Astrocyte of the cerebellum (primary cell): Measurements from ENCODE around the gene YIPF2.

ENCODE experiments used
- DNase-seq: peaks from one replicate; pipeline ENCODE4 v3.0.0-alpha.2; 2011; ENCODE audit warnings: low read depth
- H3K4me3 ChIP-seq: 2 replicates; pipeline ENCODE4 v1.5.1; 2011; ENCODE audit warnings: mild to moderate bottlenecking, low read depth, low read length, moderate library complexity
- in situ Hi-C: cut with HindIII; loops from 2 replicates; pipeline ENCODE4 v1.10.0; 2017; ENCODE audit warnings: low sequenced_read_pairs
- TF ChIP-seq, protein P1 (sequence below): IDR thresholded peaks from 2 replicates; pipeline ENCODE4 v1.5.1; 2012; ENCODE audit warnings: low read length, low read depth, moderate library complexity, mild to moderate bottlenecking; ENCODE audit errors: missing control alignments

Gene YIPF2

GRCh38 chr19:10918359-10918758 is 10.1 kb downstream of the YIPF2 start:
- no peak for DNase-seq
- in situ Hi-C loops: loop anchor here (10.0 kb wide), 1 partner anchor 126 kb away; no protein-coding TSS in a partner anchor
- no peak overlapping the region for H3K4me3 ChIP-seq
- TF ChIP-seq, protein P1, sequence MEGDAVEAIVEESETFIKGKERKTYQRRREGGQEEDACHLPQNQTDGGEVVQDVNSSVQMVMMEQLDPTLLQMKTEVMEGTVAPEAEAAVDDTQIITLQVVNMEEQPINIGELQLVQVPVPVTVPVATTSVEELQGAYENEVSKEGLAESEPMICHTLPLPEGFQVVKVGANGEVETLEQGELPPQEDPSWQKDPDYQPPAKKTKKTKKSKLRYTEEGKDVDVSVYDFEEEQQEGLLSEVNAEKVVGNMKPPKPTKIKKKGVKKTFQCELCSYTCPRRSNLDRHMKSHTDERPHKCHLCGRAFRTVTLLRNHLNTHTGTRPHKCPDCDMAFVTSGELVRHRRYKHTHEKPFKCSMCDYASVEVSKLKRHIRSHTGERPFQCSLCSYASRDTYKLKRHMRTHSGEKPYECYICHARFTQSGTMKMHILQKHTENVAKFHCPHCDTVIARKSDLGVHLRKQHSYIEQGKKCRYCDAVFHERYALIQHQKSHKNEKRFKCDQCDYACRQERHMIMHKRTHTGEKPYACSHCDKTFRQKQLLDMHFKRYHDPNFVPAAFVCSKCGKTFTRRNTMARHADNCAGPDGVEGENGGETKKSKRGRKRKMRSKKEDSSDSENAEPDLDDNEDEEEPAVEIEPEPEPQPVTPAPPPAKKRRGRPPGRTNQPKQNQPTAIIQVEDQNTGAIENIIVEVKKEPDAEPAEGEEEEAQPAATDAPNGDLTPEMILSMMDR: no peak

GRCh38 chr19:10916602-10917001 is 11.8 kb downstream of the YIPF2 start:
- in situ Hi-C loops: loop anchor here (10.0 kb wide), 1 partner anchor 128 kb away; no protein-coding TSS in a partner anchor
- H3K4me3 ChIP-seq: no peak overlapping the region
- no peak for DNase-seq
- TF ChIP-seq, protein P1: no peak

DNA sequence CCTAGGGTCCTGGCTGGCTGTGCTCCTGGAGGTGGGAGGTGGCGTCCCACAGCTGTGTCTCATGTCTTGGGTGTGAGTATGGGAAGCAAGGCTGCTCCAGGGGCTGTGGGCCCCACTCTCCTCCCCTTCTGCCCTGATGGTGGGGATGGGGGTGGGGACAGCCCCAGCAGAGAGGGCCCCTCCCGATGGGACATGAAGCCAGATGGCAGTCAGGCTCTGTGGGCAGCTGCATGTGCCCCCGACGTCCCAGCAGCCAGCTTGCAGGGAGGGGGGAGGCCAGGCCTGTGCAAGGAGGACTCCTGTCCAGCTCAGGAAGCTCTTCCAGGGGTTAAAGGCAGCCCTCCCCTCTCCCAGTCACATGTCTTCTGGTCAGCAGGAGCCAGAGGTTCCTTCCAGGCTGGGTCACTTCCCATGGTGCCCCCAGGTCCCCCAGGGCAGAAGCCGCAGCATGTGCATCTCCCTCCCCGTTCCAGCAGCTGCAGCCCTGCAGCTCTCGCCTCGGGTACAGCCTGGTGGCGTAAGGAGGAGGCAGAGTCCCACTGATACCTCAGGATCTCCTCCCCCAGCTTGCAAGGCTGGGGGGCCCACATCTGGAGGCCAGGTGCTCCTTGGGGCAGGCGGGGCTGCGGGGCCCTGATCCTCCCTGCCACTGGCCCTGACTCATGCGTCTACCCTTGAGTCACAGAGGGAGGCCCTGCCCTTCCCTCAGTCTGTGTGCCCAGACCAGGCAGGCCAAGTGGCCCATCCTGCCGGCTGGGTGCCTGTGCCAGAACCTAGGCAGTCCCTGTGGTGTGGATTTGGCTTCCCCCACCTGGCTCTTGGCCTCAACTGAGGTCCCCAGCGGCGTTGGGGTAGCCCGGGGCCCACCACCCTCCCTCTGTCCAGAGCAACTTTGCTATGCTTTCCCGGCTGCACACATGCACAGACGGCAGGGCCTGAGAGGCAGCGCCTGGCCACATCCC is 13.0 kb downstream of the YIPF2 start:
- DNase-seq: no peak
- in situ Hi-C loops: loop anchor here (10.0 kb wide), 1 partner anchor 129 kb away; no protein-coding TSS in a partner anchor
- TF ChIP-seq, protein P1: no peak
- no peak overlapping the region for H3K4me3 ChIP-seq

GRCh38 chr19:10913716-10914340 is 14.6 kb downstream of the YIPF2 start:
- no peak overlapping the region for H3K4me3 ChIP-seq
- in situ Hi-C loops: loop anchor here (10.0 kb wide), 1 partner anchor 131 kb away; no protein-coding TSS in a partner anchor
- no peak for DNase-seq
- TF ChIP-seq, protein P1: no peak

DNA sequence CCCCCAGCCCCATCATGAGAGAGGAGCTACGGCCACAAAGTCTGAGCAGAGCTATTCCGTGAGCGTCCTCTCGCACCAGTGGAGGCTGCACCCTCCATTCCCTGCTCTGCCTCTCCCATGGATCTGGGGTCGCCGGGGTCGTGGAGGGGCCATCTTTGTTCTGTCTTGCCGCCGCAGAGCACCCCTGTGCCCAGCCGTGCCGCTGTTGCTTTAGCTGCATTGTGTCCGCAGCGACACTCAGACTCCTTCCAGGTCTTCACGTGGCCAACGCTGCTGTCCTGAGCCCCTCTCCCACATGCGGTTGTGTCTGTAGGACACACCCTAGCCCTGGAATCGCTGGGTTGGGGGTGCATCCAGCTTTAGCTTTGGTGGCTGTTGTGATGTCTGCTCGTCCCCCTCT is 15.8 kb downstream of the YIPF2 start:
- H3K4me3 ChIP-seq: no peak overlapping the region
- in situ Hi-C loops: loop anchor here (10.0 kb wide), 1 partner anchor 132 kb away; no protein-coding TSS in a partner anchor
- TF ChIP-seq, protein P1: no peak
- no peak for DNase-seq

DNA sequence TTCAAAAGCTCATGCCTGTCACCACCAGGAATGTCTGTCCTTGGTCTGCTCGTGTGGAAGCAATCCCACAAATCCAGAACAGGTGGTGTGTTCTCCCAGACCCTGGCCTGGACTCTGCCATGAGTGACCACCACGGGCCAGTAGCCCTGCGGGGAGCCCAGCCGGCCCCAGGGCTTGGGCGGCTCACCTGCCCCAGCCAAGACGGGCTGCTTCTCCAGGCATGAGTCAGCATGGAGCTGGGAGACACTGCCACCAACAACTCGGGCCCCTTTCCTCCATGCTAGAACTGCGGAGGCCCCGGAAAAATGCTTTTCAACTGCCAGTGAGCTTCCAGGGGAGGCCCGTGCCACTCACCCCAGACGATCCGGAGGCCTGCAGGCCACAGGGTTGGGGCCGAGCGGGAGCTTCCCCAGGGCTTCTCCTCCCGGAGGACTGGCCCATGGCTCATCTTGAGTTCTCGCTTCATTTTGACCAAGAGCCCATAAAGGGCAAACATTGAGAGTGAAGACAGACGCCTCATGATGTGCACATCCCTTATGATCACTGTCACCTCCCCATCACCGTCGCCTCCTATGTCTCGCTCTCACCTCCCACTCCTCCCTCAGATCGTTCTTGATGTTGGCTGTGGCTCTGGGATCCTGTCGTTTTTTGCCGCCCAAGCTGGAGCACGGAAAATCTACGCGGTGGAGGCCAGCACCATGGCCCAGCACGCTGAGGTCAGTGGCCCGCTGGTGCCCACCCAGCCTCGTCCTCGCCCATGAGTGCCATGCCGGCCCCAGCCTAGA is 16.7 kb downstream of the YIPF2 start:
- in situ Hi-C loops: loop anchor here (10.0 kb wide), 1 partner anchor 133 kb away; no protein-coding TSS in a partner anchor
- no peak for DNase-seq
- TF ChIP-seq, protein P1: no peak
- no peak overlapping the region for H3K4me3 ChIP-seq
